Metanephros (tissue), 2 donors: ENCODE measurements around the gene TP53TG3B. TPM values are rescaled to one million over a fixed set of nuclear protein-coding genes. Genes with fewer than 3 reads are reported as not detected.

Experiments used
- small RNA-seq: library from RNA; depleted of rRNA; stranded (forward); fragments of <200 nt; gene quantifications from one replicate; pipeline ENCODE3, GENCODE V24; 2014; ENCODE audit warnings: low replicate concordance
- total RNA-seq: library from RNA; depleted of rRNA; stranded (reverse); fragments of >200 nt; gene quantifications from one replicate; pipeline ENCODE4 v1.2.3, GENCODE V29; 2014

Gene TP53TG3B
- total RNA-seq, result not detected

GRCh38 chr16:33360541-33360940 is at the start of gene TP53TG3B:
Gene TP53TG3B (plus strand): TSS chr16:33360841. CDS start chr16:33360909, 68 bp downstream.

Small RNAs within 50 kb of the gene (small RNA-seq; reads per million reads assigned to genes)
- gene AC141257.3 (not detected), gene AC141257.4 (not detected)

Other genes with a start within 250 kb of the TP53TG3B start
- not detected for gene TP53TG3C, start 166.6 kb upstream of the TP53TG3B start, total RNA-seq
- gene TP53TG3E, start 56.5 kb upstream of the TP53TG3B start, total RNA-seq, result not detected
- gene TP53TG3F, start 98.8 kb downstream of the TP53TG3B start, total RNA-seq, result not detected